HG03025 (cell line): Measurements from ENCODE around the gene SRSF3.
A peak's percentile ranks its signal among the peaks of the same experiment; 100 is the strongest.

Experiments used
- ATAC-seq: cut with Tn5 transposase; IDR thresholded peaks from one replicate; pipeline ENCODE4 v1.9.1; 2021; ENCODE audit warnings: mild to moderate bottlenecking, moderate library complexity; ENCODE audit not compliant: unreplicated experiment, low FRiP score

Gene SRSF3

DNA sequence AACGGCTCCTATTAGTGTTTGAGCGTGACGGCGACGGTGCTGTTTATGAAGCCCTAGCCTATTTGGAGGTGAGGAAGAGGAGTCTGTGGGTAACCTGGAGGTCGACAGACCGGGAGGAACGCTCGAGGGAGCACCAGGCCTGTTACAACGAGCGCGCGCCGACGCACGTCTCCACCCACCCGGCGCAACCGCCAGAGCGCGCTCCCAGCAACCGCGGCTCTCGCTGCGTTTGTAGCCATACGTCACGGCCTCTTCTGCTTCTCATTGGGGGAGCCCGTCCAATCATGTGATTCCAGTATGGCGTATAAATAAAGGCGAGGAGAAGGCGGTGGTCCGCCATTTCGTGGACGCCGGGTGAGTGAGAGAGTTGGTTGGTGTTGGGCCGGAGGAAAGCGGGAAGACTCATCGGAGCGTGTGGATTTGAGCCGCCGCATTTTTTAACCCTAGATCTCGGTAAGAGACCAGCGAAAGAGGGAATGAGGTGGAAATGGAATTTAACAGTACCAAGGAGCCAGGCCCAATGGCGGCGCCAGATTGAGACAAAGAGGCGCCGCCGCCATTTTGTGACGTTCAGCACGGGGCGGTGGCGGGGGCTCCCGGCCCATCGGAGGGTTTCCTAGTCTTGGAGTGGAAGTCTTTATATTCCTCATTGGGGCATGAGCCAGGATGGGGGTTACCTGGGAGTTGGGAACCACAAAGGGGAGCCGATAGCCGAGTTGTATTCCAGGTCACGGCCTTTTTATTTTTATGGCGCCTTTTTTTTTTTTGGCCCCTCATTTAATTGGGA lies at the start of gene SRSF3:
Gene SRSF3 (plus strand): TSS at position 334 of the 787 bp plus-strand sequence. CDS start 2,401 bp downstream, outside the sequence.
- peak; percentile 91 for ATAC-seq

DNA sequence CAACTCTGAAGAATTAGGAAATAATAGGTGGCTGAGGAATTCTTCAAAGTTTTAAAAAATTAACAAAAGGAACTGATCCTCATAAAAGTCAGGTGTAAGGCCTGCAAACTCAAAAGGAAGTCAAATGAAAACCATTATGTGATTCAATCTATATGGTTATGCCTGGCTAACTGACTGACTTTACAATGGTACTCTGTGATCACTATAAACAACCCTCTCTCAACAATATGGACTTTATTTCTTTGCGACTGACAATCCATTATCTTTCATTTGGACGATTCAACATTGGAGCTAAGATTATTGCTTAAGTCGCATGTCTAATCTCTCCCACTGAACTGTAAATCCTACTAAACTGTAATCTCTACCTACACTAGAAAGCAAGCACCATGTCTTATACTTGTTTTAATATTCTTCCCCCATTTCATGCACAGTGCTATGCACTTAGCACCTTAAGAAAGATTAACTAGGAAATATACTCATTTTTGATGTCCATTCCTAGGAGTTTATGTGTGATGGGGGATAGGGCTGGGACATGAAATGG lies 48.3 kb upstream of the SRSF3 start:
- no peak for ATAC-seq

DNA sequence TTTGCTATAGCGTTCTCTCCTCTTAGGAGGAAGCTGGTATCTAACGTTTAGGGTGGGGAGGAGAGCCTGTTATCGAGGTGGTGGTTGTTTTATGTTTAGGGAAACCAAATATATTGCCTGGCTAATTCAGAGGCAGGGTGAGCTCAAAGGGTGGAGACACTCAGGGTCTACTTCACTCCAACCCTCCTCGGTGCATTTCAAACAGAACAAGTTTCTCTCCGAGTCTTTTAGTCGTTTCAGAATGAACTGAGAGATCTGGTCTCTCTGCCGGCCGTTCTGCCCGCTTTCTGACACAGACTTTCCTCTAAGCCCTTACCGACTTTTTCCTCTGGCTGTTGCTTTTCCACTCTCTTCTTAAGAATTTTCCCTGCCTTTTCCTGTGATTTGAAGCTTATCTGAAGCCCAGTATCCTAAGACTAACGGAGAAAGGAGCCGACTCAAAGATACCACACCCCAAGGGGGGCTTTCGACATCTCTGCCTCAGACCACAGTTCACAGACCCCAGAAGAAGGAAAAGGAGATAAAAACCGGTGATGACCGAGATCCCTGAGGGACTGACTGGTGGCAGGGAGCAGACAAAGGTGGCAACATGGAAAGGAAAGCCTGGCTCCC lies 47.7 kb upstream of the SRSF3 start:
- no peak for ATAC-seq

DNA sequence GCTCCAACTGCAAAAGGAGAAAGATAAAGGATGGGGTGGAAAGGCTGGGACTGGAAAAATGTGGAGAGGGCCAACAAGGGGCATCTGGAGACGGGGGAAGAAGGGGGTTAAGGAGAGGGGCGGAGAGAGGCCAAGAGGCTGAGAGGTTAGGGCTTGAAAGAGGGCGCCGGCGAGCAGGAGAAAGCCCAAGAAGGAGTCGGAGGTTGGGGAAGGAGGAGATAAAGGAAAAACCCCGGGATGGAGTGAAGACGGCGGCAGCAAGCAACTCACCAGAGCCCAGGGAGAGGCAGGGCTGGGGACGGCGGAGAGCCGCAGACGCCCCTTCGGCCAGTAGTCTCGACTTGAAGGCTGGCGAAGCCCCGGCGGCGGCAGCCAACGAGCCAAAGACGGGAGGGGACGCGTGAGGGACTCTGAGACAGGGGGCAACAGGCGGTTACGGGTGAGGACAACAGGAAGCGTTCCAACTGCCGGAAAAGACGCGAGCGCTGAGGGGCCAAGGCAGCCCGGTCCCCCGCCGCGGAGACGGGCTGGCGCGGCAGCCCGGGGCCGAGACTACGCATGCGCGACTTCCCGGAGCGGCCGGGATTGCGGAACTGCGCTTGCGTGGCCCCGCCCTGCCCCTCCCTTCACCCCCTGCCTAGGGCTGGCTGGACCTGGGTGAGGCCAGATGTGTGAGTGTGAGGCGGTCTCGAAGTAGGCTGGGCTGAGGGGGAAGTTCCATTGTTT lies 47.1 kb upstream of the SRSF3 start, which contains the start of gene STK38:
Gene STK38 (minus strand): TSS at position 560 of the 726 bp plus-strand sequence. CDS start 7,277 bp downstream, outside the sequence.
- ATAC-seq: peak; percentile 58

DNA sequence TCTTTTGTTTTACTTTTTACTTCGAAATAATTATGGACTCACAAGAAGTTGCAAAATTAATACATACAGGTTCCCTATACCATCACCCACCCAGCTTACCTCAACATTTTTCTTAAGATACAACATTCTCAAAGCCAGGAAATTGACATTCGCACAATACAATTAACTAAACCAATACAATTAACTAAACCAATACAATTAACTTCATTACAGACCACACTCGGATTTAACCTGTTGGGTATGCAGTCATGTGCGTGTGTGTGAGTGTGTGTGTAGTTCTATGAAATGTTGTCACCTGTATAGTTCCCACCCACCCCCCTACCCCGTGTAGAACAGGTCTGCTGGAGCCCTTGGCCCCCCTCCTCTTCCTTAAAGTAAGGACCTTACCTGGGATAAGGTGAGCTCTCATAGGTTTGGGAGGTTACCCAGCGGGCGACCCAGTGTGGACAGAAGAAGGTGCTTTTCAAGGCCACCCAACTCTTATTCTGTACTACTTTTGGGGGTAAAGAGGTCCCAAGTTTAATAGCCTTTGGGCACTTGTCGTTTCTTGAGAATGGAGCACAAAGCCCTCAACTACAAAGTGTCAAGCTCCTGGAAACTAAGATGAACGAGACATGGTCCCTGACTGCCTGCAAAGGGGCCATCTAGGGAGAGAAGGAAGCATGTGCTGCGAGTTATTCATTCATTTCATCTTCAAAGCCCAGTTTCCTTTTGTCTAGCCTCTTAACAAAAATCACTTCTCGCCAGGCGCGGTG lies 46.3 kb upstream of the SRSF3 start:
- ATAC-seq: no peak

DNA sequence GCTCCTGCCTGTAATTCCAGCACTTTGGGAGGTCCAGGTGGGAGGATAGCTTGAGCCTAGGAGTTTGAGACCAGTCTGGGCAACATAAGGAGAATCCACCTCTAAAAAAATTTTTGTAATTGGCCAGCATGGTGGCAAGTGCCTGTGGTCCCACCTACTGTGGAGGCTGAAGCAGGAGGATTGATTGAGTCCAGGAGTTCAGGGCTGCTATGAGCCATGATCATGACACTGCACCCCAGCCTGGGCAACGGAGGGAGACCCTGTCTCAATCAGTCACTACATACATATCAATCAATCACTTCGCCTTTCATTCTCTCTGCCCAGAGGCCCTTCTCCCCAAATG lies 45.8 kb upstream of the SRSF3 start:
- ATAC-seq: no peak

DNA sequence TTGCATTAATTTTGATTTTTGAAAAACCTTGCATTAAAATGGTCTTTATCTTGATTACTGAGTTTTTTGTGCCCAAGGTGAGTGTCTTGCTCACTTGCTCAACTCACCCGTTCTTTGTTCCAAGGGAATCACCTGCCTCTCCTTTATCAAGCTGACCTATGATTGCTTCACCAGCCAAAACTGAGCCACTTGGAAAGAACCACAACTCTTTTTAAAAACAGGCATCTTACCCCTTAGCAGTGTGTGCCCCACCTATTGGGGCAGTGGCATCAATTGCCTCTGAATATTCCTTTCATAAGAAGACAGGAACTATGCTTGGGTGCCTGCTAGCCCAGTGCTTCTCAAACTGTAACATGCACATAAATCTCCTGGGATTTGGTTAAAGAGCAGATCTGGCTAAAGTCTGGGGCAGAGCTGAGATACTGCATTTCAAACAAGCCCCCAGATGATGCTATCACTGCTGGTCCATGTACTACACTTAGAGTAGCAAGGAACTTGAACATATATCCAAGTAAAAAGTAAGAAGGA lies 43.6 kb upstream of the SRSF3 start:
- ATAC-seq: no peak

DNA sequence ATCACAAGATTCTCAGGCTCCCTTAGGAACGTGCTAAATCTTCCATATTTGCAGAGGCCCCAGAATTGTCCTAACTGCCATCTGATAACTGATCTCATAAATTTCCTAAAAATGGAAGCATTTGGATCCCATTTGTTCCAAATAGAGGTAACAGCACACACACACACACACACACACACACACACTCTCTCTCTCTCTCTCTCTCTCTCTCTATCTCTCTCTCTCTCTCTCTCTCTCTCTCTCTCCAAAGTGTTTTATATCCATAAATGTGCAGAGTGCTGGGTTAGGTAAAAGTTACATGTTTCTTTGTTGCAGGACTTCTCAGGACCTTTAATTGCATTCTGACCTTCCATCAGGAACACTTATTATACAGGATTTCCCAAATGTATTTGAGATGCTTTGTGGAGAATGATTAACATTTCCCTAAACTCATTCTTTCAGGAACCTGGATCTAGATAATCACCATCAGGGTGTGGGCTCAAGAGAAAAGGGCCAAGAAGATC lies 38.4 kb upstream of the SRSF3 start:
- no peak for ATAC-seq

DNA sequence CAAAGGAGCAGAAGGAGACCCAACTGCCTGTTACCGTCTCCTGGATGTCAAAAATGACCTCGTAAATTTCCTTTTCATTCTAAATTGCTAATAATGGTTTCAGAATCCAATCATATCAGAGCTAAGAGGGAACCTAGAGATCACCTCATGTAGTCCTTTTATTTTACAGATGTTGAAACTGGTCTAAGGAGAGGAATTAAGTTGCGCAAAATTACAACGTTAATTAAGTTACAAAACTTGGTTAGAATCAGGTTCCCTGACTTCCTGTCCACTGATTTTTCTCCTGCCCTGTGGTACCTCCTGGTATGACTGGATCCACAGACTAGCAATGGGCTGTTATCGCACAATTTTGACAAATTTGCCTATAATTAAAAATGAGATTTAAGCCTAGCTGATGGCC lies 37.9 kb upstream of the SRSF3 start:
- ATAC-seq: no peak

DNA sequence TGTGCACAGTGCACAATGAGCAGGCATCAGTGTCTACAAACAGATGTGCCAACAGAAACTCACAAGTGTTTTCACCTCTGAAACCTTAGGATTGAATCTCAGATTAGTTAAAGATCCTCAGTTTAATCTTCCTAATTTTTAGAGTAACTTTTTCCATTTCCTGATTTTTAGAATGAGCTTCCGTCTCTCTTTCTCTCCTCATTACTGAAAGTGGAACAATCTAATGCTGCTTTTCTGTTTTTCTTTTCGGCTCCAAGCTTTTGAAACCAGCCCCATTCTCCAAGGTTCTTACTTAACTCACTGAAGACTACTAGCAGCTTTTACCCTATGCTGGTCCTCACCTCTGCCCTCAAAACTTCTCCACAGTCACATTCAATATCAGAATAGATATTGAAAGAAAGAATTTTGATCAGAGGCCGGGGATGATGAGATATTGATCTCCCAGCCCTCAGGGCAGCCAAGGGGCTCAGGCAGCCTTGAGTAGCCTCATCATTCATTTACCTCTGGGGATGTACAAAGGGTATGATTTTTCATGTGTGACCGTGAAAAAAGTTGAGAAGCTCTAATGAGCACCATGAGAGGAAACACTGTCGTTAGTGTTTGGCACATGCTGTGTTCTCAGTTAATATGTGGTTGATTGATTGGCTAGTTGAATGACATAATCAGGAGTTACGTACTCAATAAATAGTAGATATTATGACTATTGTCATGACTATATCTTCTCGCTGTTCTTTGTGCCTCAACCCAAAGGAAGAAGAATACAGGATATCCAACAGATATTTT lies 35.0 kb upstream of the SRSF3 start:
- no peak for ATAC-seq

DNA sequence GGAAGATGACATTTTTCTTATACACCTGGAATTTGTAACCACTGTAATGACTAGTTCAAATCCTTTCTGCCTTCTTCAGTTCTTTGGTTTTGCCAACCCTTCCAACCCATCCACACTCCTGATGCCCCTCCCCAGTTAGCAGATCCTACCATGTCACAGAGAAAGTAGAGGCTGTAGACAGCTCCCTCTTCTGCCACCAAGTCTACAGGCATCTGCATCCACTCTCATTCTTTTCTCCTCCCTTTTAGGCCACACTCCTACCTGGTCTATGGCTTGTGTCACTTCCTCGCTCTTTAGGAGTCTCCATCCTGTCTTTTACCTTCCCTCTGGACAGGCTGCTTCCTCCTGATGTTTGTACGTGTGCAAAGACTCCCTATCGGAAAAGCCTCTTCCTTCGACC lies 33.3 kb upstream of the SRSF3 start:
- ATAC-seq: no peak

DNA sequence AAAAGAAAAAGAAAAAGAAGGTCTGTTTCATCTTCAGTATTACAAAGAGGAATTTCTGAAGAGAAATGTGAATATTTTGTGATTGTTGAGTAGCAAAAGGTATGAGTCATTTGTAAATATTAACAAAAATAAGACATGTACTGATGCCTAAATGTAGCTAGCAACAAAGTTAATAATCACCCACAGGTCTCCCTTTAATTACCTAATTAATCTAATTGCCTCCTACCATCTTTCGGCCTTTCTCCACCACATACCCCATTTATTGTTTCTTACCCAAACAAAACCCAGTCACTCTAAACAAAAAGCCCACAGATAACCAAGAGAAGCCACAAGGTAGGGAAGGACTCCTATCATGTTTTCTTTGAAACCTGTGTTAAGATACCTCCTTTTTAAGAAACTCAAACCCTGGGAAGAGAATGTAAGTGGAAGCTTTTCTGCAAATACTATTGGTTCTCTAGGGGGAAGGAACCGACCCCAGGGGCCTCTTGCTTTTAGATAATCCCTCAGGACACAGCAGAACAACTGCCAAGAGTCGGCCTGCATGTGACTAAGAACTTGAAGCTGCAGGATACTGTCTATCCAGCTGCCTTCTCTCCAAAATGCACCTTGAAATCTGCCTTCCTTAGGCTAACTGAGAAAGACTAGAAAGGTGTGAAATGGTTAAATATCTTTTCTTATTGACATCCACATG lies 30.8 kb upstream of the SRSF3 start:
- ATAC-seq: no peak

DNA sequence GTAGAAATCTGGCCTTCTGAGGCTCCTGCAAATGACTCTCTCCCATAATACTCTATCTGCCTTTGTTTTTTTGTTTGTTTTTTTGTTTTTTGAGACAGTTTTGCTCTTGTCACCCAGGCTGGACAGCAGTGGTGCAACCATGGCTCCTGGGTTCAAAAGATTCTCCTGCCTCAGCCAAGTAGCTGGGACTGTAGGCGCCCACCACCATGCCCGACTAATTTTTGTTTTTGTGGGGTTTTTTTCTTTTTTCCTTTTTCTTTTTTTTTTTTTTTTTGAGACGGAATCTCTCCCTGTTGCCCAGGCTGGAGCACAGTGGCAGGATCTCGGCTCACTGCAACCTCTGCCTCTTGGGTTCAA lies 30.3 kb upstream of the SRSF3 start:
- ATAC-seq: no peak

DNA sequence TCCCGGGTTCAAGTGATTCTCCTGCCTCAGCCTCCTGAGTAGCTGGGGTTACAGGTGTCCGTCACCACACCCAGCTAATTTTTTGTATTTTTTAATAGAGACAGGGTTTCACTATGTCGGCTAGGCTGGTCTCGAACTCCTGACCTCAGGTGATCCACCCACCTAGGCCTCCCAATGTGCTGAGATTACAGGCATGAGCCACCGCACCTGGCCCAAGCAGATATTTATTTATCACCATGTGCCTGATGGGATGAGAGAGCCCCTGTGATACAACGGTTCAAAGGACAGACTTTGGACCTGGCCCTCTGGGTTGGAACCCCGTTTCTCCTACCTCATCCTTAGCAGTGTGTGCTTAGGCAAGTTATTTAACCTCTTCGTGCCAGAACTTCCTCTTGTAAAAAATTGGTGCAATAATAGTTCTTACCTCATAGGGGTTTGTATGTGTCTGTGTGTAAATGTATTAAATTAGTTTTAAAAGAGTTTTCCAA lies 27.7 kb upstream of the SRSF3 start:
- ATAC-seq: no peak

DNA sequence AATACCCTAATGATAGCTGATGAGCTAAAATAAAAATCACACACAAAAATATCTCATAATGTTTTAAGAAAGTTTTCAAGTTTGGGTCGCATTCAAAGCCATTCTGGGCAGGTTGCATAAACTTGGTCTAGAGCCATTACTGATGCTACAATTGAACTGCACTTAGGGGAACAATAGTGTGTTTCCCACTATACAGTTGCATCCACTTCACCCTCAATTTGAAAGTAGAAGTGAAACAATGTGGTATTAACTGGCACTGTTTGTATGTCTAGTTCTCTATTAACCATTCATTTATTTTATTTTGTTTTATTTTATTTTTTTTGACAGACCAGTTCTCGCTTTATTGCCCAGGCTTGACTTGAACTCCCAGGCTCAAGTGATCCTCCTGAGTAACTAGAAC lies 23.9 kb upstream of the SRSF3 start:
- ATAC-seq: no peak

DNA sequence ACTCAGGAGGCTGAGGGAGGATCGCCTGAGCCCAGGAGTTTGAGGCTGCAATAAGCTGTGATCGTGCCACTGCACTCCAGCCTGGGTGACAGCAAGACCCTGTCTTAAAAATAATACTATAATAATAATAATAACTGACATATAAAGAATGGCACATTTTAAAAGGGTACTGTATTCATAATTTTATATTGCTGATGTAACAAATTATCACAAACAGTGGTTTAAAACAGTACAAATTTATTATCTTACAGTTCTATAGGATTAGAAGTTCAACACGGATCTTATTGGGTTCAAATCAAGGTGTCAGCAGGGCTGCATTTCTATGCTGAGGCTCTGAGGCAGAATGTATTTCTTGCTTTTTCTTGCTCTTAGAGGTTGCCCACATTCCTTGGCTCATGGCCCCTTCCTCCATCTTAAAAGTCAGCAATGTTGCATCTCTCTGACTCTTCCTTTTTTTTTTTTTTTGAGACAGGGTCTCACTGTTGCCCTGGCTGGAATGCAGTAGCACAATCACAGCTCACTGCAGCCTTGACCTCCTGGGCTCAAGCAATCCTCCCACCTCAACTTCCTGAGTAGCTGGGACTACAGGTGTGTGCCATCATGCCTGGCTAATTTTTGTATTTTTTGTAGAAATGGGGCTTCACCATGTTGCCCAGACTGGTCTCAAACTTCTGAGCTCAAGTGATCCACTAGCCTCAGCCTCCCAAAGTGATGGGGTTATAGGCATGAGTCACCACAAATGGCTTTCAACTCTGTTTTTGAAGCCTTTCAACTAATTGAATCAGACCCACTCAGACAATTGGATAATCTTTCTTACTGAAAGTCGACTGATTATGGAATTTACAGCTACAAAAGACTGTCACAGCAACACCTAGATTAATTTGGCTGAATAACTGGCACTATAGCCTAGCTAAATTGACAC lies 22.8 kb upstream of the SRSF3 start:
- no peak for ATAC-seq
